Measurements from ENCODE around the gene COPS2.

DNA sequence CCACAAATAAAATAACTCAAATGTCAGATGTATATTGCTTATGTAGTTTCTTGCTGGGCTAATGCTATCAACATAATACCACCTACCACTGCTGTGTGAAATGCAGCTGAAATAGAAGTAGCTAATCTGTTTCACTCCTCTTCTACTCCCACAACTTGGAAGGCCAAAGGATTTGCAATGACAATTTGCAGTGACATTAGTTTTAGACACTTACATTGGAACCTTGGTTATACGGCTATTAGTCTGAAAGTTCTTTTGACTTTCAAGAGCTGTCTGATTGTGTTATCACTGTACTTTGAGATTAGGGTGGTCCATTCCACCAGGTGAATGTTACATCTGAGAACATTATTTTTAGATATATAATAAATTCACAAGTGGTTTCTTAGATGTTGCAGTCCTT, 33.5 kb downstream of the COPS2 start:
- TF ChIP-seq, protein P1, sequence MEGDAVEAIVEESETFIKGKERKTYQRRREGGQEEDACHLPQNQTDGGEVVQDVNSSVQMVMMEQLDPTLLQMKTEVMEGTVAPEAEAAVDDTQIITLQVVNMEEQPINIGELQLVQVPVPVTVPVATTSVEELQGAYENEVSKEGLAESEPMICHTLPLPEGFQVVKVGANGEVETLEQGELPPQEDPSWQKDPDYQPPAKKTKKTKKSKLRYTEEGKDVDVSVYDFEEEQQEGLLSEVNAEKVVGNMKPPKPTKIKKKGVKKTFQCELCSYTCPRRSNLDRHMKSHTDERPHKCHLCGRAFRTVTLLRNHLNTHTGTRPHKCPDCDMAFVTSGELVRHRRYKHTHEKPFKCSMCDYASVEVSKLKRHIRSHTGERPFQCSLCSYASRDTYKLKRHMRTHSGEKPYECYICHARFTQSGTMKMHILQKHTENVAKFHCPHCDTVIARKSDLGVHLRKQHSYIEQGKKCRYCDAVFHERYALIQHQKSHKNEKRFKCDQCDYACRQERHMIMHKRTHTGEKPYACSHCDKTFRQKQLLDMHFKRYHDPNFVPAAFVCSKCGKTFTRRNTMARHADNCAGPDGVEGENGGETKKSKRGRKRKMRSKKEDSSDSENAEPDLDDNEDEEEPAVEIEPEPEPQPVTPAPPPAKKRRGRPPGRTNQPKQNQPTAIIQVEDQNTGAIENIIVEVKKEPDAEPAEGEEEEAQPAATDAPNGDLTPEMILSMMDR (IDR thresholded peaks at IDR 0.05) = no peak
- no peak for TF ChIP-seq POLR2A (IDR thresholded peaks at IDR 0.05)

All from esophagus squamous epithelium (tissue), 4 donors.